GM18858 (cell line): Measurements from ENCODE around the gene XYLT1.

Source experiments
- ATAC-seq: cut with Tn5 transposase; IDR thresholded peaks from one replicate; pipeline ENCODE4 v1.9.1; 2021; ENCODE audit not compliant: unreplicated experiment

Gene XYLT1

GRCh38 chr16:17237350-17237944, 233.3 kb downstream of the XYLT1 start:
- no peak for ATAC-seq

- ATAC-seq: no peak
Measured at GRCh38 chr16:17235147-17235815, 235.5 kb downstream of the XYLT1 start.

- ATAC-seq: no peak
Measured at GRCh38 chr16:17233318-17234002, 237.3 kb downstream of the XYLT1 start.

- ATAC-seq: no peak
Measured at GRCh38 chr16:17232487-17232886, 238.3 kb downstream of the XYLT1 start.

GRCh38 chr16:17231972-17232371, 238.8 kb downstream of the XYLT1 start:
- ATAC-seq: no peak

GRCh38 chr16:17230932-17231581, 239.7 kb downstream of the XYLT1 start:
- ATAC-seq: no peak

GRCh38 chr16:17229766-17230165, 241.0 kb downstream of the XYLT1 start:
- no peak for ATAC-seq

- ATAC-seq: no peak
Measured at GRCh38 chr16:17229131-17229530, 241.6 kb downstream of the XYLT1 start.

- ATAC-seq: no peak
Measured at GRCh38 chr16:17228708-17229055, 242.1 kb downstream of the XYLT1 start.

GRCh38 chr16:17228048-17228707, 242.6 kb downstream of the XYLT1 start:
- ATAC-seq: no peak

- no peak for ATAC-seq
Measured at GRCh38 chr16:17227278-17227677, 243.5 kb downstream of the XYLT1 start.

- no peak for ATAC-seq
Measured at GRCh38 chr16:17225541-17225940, 245.2 kb downstream of the XYLT1 start.

GRCh38 chr16:17224879-17225281, 245.9 kb downstream of the XYLT1 start:
- ATAC-seq: no peak

GRCh38 chr16:17224350-17224749, 246.4 kb downstream of the XYLT1 start:
- ATAC-seq: no peak

GRCh38 chr16:17223576-17223975, 247.2 kb downstream of the XYLT1 start:
- no peak for ATAC-seq

- ATAC-seq: no peak
Measured at GRCh38 chr16:17222871-17223401, 247.8 kb downstream of the XYLT1 start.

GRCh38 chr16:17219991-17220390, 250.8 kb downstream of the XYLT1 start:
- no peak for ATAC-seq

GRCh38 chr16:17215936-17216335, 254.8 kb downstream of the XYLT1 start:
- ATAC-seq: no peak

- no peak for ATAC-seq
Measured at GRCh38 chr16:17215306-17215705, 255.5 kb downstream of the XYLT1 start.

GRCh38 chr16:17213974-17214373, 256.8 kb downstream of the XYLT1 start:
- ATAC-seq: no peak

- no peak for ATAC-seq
Measured at GRCh38 chr16:17213025-17213424, 257.7 kb downstream of the XYLT1 start.
